ENCODE results near the gene PLA2G4F.

Gene PLA2G4F

DNA sequence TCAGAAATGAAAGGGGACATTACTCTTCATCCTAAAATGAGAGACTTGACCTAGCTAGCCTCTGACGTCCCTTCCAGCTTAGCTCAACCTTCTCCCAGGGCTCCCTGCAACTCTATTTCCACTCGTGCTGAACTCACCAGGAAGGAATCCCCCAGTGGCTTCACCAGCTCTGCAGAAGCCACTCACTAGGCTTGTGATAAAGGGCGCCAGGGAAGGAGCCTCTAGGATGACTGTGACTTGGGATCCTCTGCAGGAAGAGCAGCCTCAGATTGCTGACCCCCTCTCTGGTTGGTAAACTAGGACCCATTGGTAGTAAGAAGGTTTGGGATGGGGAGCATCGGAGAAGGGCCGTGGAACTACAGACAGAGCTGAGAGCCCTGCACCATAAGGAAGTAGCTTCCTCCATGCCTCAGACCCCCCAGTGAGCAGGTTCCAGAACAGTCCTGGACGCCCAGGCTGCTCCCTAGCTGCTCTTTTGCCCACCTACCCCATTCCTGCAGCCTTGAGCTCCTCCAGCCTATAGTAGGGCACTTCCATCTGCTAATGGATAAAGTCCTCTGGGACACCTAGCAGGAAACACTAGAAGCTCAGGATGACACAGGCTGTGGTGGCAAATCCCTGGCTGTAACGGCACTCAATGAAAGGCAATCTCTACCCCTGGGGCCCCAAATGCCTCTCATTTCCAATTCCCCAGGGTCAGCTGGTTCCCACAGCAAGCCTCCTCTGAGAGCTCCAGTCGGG, 26.0 kb downstream of the PLA2G4F start:
- in situ Hi-C loops (cut with MboI; ENCODE audit: low pct_unique_long_range_greater_than_20kb, low sequenced_read_pairs, unreplicated experiment) = loop anchor here (10.0 kb wide), 1 partner anchor 66 kb away; no protein-coding TSS in a partner anchor
- no peak for TF ChIP-seq CTCF (IDR thresholded peaks at IDR 0.05; ENCODE audit: extremely low read depth, insufficient read depth, missing control alignments)
- no peak for DNase-seq (ENCODE audit: low spot score)

DNA sequence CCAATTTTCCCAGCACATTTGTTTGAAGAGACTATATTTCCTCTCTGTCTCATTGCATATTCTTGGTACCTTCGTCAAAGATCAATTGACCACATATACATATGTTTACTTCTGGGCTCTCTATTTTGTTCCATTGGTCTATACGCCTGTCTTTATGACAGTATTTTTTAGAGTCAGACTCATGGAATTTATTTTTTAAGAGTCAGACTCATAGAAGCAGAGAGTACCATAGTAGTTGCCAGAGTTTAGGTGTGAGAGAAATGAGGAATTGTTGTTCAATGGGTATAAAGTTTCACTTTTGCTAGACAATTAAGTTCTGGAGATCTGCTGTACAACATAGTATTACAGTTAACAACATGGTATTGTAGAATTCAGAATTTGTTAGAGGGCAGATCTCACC, 27.1 kb downstream of the PLA2G4F start:
- no peak for TF ChIP-seq CTCF (IDR thresholded peaks at IDR 0.05; ENCODE audit: extremely low read depth, insufficient read depth, missing control alignments)
- in situ Hi-C loops (cut with MboI; ENCODE audit: low pct_unique_long_range_greater_than_20kb, low sequenced_read_pairs, unreplicated experiment) = no loop called here

GRCh38 chr15:42128476-42128875, 28.0 kb downstream of the PLA2G4F start:
- in situ Hi-C loops (cut with MboI; ENCODE audit: low pct_unique_long_range_greater_than_20kb, low sequenced_read_pairs, unreplicated experiment) = no loop called here
- no peak for DNase-seq (ENCODE audit: low spot score)
- no peak for TF ChIP-seq CTCF (IDR thresholded peaks at IDR 0.05; ENCODE audit: extremely low read depth, insufficient read depth, missing control alignments)

More for the DNA sequence above, 27.1 kb downstream of the PLA2G4F start:
- no peak for DNase-seq (ENCODE audit: low spot score)

GRCh38 chr15:42123546-42123945, 32.9 kb downstream of the PLA2G4F start:
- TF ChIP-seq CTCF (IDR thresholded peaks at IDR 0.05; ENCODE audit: extremely low read depth, insufficient read depth, missing control alignments) = no peak
- no peak for DNase-seq (ENCODE audit: low spot score)
- in situ Hi-C loops (cut with MboI; ENCODE audit: low pct_unique_long_range_greater_than_20kb, low sequenced_read_pairs, unreplicated experiment) = no loop called here

DNA sequence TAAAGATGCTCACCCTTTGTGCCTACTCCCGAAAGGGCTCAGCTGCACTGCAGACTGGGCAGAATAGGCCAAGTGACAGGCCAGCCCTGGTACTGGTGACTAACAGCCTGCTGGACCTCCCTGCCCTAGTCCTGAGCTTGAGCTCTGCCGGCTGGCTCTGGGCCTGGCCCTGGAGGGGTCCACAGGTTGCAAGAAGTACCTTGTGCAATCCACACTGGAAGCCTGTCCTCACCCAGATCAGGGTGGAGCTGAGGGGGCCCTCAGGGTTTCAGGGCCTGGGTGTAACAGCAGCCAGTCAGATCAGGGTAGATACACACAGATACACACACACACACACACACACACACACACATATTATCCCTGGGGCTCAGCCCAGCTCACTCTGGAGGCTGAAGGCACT, 34.8 kb downstream of the PLA2G4F start:
- DNase-seq (ENCODE audit: low spot score) = no peak
- TF ChIP-seq CTCF (IDR thresholded peaks at IDR 0.05; ENCODE audit: extremely low read depth, insufficient read depth, missing control alignments) = no peak
- in situ Hi-C loops (cut with MboI; ENCODE audit: low pct_unique_long_range_greater_than_20kb, low sequenced_read_pairs, unreplicated experiment) = no loop called here

DNA sequence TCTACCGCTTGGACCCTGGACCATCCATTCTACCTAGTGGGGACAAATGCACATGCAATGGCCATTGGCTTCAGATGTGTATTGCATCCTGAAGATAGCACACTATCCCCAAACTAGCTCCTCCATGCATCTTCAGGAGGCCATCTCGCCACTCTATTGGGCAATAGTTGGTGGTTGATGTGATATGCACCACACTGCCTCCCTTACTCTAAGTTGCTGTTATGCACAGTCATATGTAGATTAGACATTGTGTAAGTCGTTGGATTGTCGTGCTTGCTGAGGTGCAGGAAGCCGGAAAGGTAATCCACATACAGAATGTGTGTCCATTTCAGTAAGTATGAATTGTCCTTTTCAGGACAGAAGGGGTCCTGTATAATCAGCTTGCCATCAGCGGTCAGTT, 35.4 kb downstream of the PLA2G4F start:
- no peak for TF ChIP-seq CTCF (IDR thresholded peaks at IDR 0.05; ENCODE audit: extremely low read depth, insufficient read depth, missing control alignments)
- in situ Hi-C loops (cut with MboI; ENCODE audit: low pct_unique_long_range_greater_than_20kb, low sequenced_read_pairs, unreplicated experiment) = no loop called here
- no peak for DNase-seq (ENCODE audit: low spot score)

Data from GM13977 (cell line).